HepG2 (cell line): ENCODE measurements around the gene CERS6. TPM values are rescaled to one million over a fixed set of nuclear protein-coding genes. Genes with fewer than 3 reads are reported as not detected.

Source experiments
- AHR ChIP-seq: IDR thresholded peaks from 2 replicates; pipeline ENCODE4 v1.6.1; 2018; ENCODE audit warnings: missing genetic modification reagents, missing compliant biosample characterization
- ATF5 ChIP-seq: sonication (generic); formaldehyde crosslinking; IDR thresholded peaks from 2 replicates; pipeline ENCODE4 v1.4.0; 2020; ENCODE audit warnings: mild to moderate bottlenecking, low read depth, missing genetic modification reagents
- CCAR2 ChIP-seq: fragments of 200-400 bp; formaldehyde crosslinking; optimal IDR thresholded peaks from 2 replicates; pipeline ENCODE3; 2018; ENCODE audit warnings: low read depth, mild to moderate bottlenecking, low read length, moderate library complexity
- DMTF1 ChIP-seq: sonication (generic); formaldehyde crosslinking; IDR thresholded peaks from 2 replicates; pipeline ENCODE4 v1.4.0; 2020; ENCODE audit warnings: mild to moderate bottlenecking, missing genetic modification reagents
- HES4 ChIP-seq: sonication (generic); formaldehyde crosslinking; IDR thresholded peaks from 2 replicates; pipeline ENCODE4 v1.9.0; 2021; ENCODE audit warnings: mild to moderate bottlenecking, missing genetic modification reagents, borderline replicate concordance
- HNF4A ChIP-seq: sonication (generic); formaldehyde crosslinking; IDR thresholded peaks from 2 replicates; pipeline ENCODE4 v1.4.0; 2020; ENCODE audit warnings: missing genetic modification reagents
- IRF2 ChIP-seq: IDR thresholded peaks from 2 replicates; pipeline ENCODE4 v1.6.1; 2018; ENCODE audit warnings: missing genetic modification reagents, missing compliant biosample characterization
- KLF6 ChIP-seq: IDR thresholded peaks from 2 replicates; pipeline ENCODE4 v1.8.0; 2016; ENCODE audit warnings: missing biosample characterization, missing genetic modification reagents
- MBD4 ChIP-seq: IDR thresholded peaks from 2 replicates; pipeline ENCODE4 v1.6.1; 2012; ENCODE audit warnings: low read length, inconsistent platforms, borderline replicate concordance
- NCOA1 ChIP-seq: sonication (generic); formaldehyde crosslinking; IDR thresholded peaks from 2 replicates; pipeline ENCODE4 v1.9.0; 2021; ENCODE audit warnings: missing genetic modification reagents
- NKX3-1 ChIP-seq: sonication (generic); formaldehyde crosslinking; IDR thresholded peaks from 2 replicates; pipeline ENCODE4 v1.5.0; 2020; ENCODE audit warnings: missing genetic modification reagents
- NR2F6 ChIP-seq, 2 experiments: IDR thresholded peaks; 2 replicates each; pipeline ENCODE4 v1.6.1; 2016; ENCODE audit warnings: antibody characterized with exemption in 1 of 2, mild to moderate bottlenecking in 1 of 2
- NRL ChIP-seq: sonication (generic); formaldehyde crosslinking; IDR thresholded peaks from 2 replicates; pipeline ENCODE4 v1.5.0; 2020; ENCODE audit warnings: missing genetic modification reagents, mild to moderate bottlenecking, moderate library complexity, borderline replicate concordance
- PCBP2 ChIP-seq: fragments of 200-400 bp; formaldehyde crosslinking; optimal IDR thresholded peaks from 2 replicates; pipeline ENCODE3; 2018; ENCODE audit warnings: low read length, low read depth; ENCODE audit not compliant: poor library complexity, severe bottlenecking
- PPARG ChIP-seq: conservative IDR thresholded peaks from 2 replicates; pipeline ENCODE4 v1.6.1; 2016; ENCODE audit warnings: missing biosample characterization, missing genetic modification reagents
- PRMT3 ChIP-seq: sonication (generic); formaldehyde crosslinking; IDR thresholded peaks from 2 replicates; pipeline ENCODE4 v1.8.1; 2022; ENCODE audit warnings: low read depth, mild to moderate bottlenecking, moderate library complexity, missing genetic modification reagents, borderline replicate concordance
- RNF2 ChIP-seq: fragments of 450-650 bp; conservative IDR thresholded peaks from 2 replicates; pipeline ENCODE4 v1.6.1; 2016; ENCODE audit warnings: low read depth
- SNAPC5 ChIP-seq: sonication (generic); formaldehyde crosslinking; IDR thresholded peaks from 2 replicates; pipeline ENCODE4 v1.8.1; 2023; ENCODE audit warnings: mild to moderate bottlenecking, missing genetic modification reagents, borderline replicate concordance
- TOE1 ChIP-seq: sonication (generic); formaldehyde crosslinking; IDR thresholded peaks from 2 replicates; pipeline ENCODE4 v1.4.0; 2020; ENCODE audit warnings: mild to moderate bottlenecking, missing genetic modification reagents
- ZC3H13 ChIP-seq: sonication (generic); formaldehyde crosslinking; IDR thresholded peaks from 2 replicates; pipeline ENCODE4 v1.8.1; 2023; ENCODE audit warnings: mild to moderate bottlenecking, missing genetic modification reagents, moderate library complexity
- ZFX ChIP-seq: sonication (generic); formaldehyde crosslinking; IDR thresholded peaks from 2 replicates; pipeline ENCODE4 v1.4.0; 2020; ENCODE audit warnings: mild to moderate bottlenecking, low read depth, missing genetic modification reagents, moderate library complexity
- ZKSCAN5 ChIP-seq: sonication (generic); formaldehyde crosslinking; IDR thresholded peaks from 2 replicates; pipeline ENCODE4 v1.5.1; 2020; ENCODE audit warnings: mild to moderate bottlenecking, missing genetic modification reagents
- ZNF17 ChIP-seq: sonication (generic); formaldehyde crosslinking; IDR thresholded peaks from 2 replicates; pipeline ENCODE4 v1.5.0; 2020; ENCODE audit warnings: mild to moderate bottlenecking, missing genetic modification reagents
- ZNF256 ChIP-seq: sonication (generic); formaldehyde crosslinking; conservative IDR thresholded peaks from 2 replicates; pipeline ENCODE4 v1.4.0; 2020; ENCODE audit warnings: missing genetic modification reagents
- ZNF260 ChIP-seq: sonication (generic); formaldehyde crosslinking; IDR thresholded peaks from 2 replicates; pipeline ENCODE4 v1.4.0; 2020; ENCODE audit warnings: missing genetic modification reagents, low read depth, mild to moderate bottlenecking, borderline replicate concordance
- ZNF740 ChIP-seq: sonication (generic); formaldehyde crosslinking; IDR thresholded peaks from 2 replicates; pipeline ENCODE4 v1.4.0; 2020; ENCODE audit warnings: missing genetic modification reagents
- ZNF777 ChIP-seq: sonication (generic); formaldehyde crosslinking; IDR thresholded peaks from 2 replicates; pipeline ENCODE4 v1.4.0; 2020; ENCODE audit warnings: missing genetic modification reagents
- ZSCAN30 ChIP-seq: sonication (generic); formaldehyde crosslinking; IDR thresholded peaks from 2 replicates; pipeline ENCODE4 v1.5.0; 2020; ENCODE audit warnings: mild to moderate bottlenecking, missing genetic modification reagents
- polyA plus RNA-seq, 8 experiments: library from polyadenylated mRNA; depleted of rRNA in 3 of 8; stranded (reverse) in 7 of 8; unstranded in 1 of 8; fragments of >200 nt; fragmentation: Illumina TruSeq in 4 of 8; extraction: Trizol in 4 of 8; gene quantifications; 2 replicates each; pipeline versions ENCODE4 v1.2.1 to v1.2.3, GENCODE V29; 2011 to 2016; ENCODE audit warnings: low read depth in 4 of 8, missing spikeins in 1 of 8, mixed read lengths in 1 of 8; ENCODE audit not compliant: insufficient read depth in 1 of 8
- total RNA-seq, 5 experiments: library from RNA; depleted of rRNA; stranded (reverse); fragments of >200 nt; fragmentation: Illumina TruSeq; extraction: Trizol; gene quantifications; 2 replicates each; pipeline ENCODE4 v1.2.3, GENCODE V29; 2016; ENCODE audit warnings: low read depth in 1 of 5

CERS6 gene
- total and polyA plus RNA-seq, 2 of the 13 experiments (the other 11 are each of a cell fraction or from before 2014, with no cell fraction given): 10.1 to 20.3 TPM

GRCh38 chr2:168454737-168455644, 1.1 kb upstream of the CERS6 start (continued):
- no peak for TF ChIP-seq ATF5
- no peak for TF ChIP-seq NRL (CRISPR knock-in tag)
- peak; percentile 81 for TF ChIP-seq HNF4A
- no peak for TF ChIP-seq NKX3-1
- no peak for TF ChIP-seq ZNF740 (CRISPR knock-in tag)
- no peak for TF ChIP-seq ZC3H13 (CRISPR knock-in tag)
- TF ChIP-seq AHR (CRISPR knock-in tag): no peak
- no peak for TF ChIP-seq TOE1 (CRISPR knock-in tag)
- no peak for TF ChIP-seq ZFX (CRISPR knock-in tag)
- no peak for TF ChIP-seq DMTF1
- TF ChIP-seq ZNF256 (CRISPR knock-in tag): no peak
- no peak for TF ChIP-seq ZNF17 (CRISPR knock-in tag)
- TF ChIP-seq PCBP2: no peak
- TF ChIP-seq ZNF260 (CRISPR knock-in tag): no peak
- no peak for TF ChIP-seq HES4 (CRISPR knock-in tag)
- TF ChIP-seq SNAPC5 (CRISPR knock-in tag): no peak
- no peak; the same call in 1 of the 2 replicates for TF ChIP-seq NR2F6 (IDR thresholded peaks at IDR 0.05)
- no peak for TF ChIP-seq NR2F6 (CRISPR knock-in tag; IDR thresholded peaks at IDR 0.05)
- no peak for TF ChIP-seq PRMT3 (CRISPR knock-in tag)
- no peak for TF ChIP-seq RNF2
- no peak for TF ChIP-seq ZSCAN30
- no peak; the same call in 1 of the 2 replicates for TF ChIP-seq IRF2 (CRISPR knock-in tag)
- no peak for TF ChIP-seq NCOA1 (CRISPR knock-in tag)
- TF ChIP-seq ZNF777 (CRISPR knock-in tag): no peak
- no peak for TF ChIP-seq CCAR2
- TF ChIP-seq KLF6: 0 out of 2 replicates have a peak, but pooled peaks have one; percentile 6
- TF ChIP-seq MBD4: no peak
- TF ChIP-seq ZKSCAN5: no peak
- TF ChIP-seq PPARG (CRISPR knock-in tag): no peak
